HG03565 (cell line): ENCODE results near the gene DPEP3.
"Not testable (repeated sequence)": the region's sequence is repeated elsewhere in the genome, so short reads cannot be mapped to it uniquely, and the experiment has no call there.

Experiments
- ATAC-seq: cut with Tn5 transposase; IDR thresholded peaks from one replicate; pipeline ENCODE4 v1.9.1; 2021; ENCODE audit warnings: mild to moderate bottlenecking, moderate library complexity; ENCODE audit not compliant: unreplicated experiment

The DPEP3 gene

GRCh38 chr16:67979955-67980678, at the start of gene DPEP3:
TSS of gene DPEP3 (minus strand) at chr16:67980499. CDS start at chr16:67980380, 119 bp downstream.
- no peak for ATAC-seq

- no peak for ATAC-seq
These were observed 48.7 kb upstream of the DPEP3 start for GRCh38 chr16:68028996-68029395.

GRCh38 chr16:68022728-68023537, 42.6 kb upstream of the DPEP3 start, which contains the start of the genes DDX28 and DUS2:
TSS of gene DDX28 (minus strand) at chr16:68023232. CDS start at chr16:68023202, 30 bp downstream.
TSS of gene DUS2 (plus strand) at chr16:68023284. CDS start at chr16:68038024, 14,740 bp downstream.
- ATAC-seq, result peak; percentile 85

GRCh38 chr16:68022278-68022727, 42.0 kb upstream of the DPEP3 start:
- no peak for ATAC-seq

- no peak for ATAC-seq
These were observed 41.2 kb upstream of the DPEP3 start for GRCh38 chr16:68021490-68021889.

GRCh38 chr16:68019167-68019680, 38.9 kb upstream of the DPEP3 start:
- ATAC-seq, result no peak

- ATAC-seq, result no peak
These were observed 35.4 kb upstream of the DPEP3 start, which contains the start of gene DPEP2NB for GRCh38 chr16:68015681-68016080. TSS of gene DPEP2NB (minus strand) at chr16:68015911. CDS start at chr16:68015770, 141 bp downstream.

GRCh38 chr16:68013440-68013839, 33.1 kb upstream of the DPEP3 start:
- no peak for ATAC-seq

GRCh38 chr16:68009872-68010271, 29.6 kb upstream of the DPEP3 start:
- ATAC-seq, result not testable (repeated sequence)

GRCh38 chr16:68009157-68009735, 28.9 kb upstream of the DPEP3 start:
- ATAC-seq, result no peak

- no peak for ATAC-seq
These were observed 25.5 kb upstream of the DPEP3 start for GRCh38 chr16:68005786-68006286.

GRCh38 chr16:68005211-68005610, 24.9 kb upstream of the DPEP3 start:
- ATAC-seq, result no peak

- no peak for ATAC-seq
These were observed 22.7 kb upstream of the DPEP3 start for GRCh38 chr16:68003031-68003430.

GRCh38 chr16:68000450-68000849, 20.2 kb upstream of the DPEP3 start:
- ATAC-seq, result no peak

- no peak for ATAC-seq
These were observed 19.7 kb upstream of the DPEP3 start for GRCh38 chr16:67999985-68000384.

GRCh38 chr16:67998779-67999688, 18.7 kb upstream of the DPEP3 start, which contains the start of gene DPEP2:
TSS of gene DPEP2 (minus strand) at chr16:67999484. CDS start at chr16:67993212, 6,272 bp downstream.
- ATAC-seq, result not testable (repeated sequence)

- ATAC-seq, result not testable (repeated sequence)
These were observed 18.0 kb upstream of the DPEP3 start for GRCh38 chr16:67998231-67998778.

- no peak for ATAC-seq
These were observed 16.4 kb upstream of the DPEP3 start for GRCh38 chr16:67996666-67997065.

- no peak for ATAC-seq
These were observed 15.1 kb upstream of the DPEP3 start for GRCh38 chr16:67995423-67995822.
